ENCODE measurements around the gene C2CD3.

GRCh38 chr11:74010306-74011300, 160.2 kb downstream of the C2CD3 start:
- TF ChIP-seq, protein P1, sequence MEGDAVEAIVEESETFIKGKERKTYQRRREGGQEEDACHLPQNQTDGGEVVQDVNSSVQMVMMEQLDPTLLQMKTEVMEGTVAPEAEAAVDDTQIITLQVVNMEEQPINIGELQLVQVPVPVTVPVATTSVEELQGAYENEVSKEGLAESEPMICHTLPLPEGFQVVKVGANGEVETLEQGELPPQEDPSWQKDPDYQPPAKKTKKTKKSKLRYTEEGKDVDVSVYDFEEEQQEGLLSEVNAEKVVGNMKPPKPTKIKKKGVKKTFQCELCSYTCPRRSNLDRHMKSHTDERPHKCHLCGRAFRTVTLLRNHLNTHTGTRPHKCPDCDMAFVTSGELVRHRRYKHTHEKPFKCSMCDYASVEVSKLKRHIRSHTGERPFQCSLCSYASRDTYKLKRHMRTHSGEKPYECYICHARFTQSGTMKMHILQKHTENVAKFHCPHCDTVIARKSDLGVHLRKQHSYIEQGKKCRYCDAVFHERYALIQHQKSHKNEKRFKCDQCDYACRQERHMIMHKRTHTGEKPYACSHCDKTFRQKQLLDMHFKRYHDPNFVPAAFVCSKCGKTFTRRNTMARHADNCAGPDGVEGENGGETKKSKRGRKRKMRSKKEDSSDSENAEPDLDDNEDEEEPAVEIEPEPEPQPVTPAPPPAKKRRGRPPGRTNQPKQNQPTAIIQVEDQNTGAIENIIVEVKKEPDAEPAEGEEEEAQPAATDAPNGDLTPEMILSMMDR (IDR thresholded peaks at IDR 0.05 in 2 of 3, conservative IDR thresholded peaks at IDR 0.05 in 1 of 3; ENCODE audit: insufficient read depth in 2 of 3, low read depth in 1 of 3, low read length in 3 of 3) = peak; percentile 2 to 13 (median 11); a peak in 1 of 6 replicates
- TF ChIP-seq SMC3 (conservative IDR thresholded peaks at IDR 0.05; ENCODE audit: insufficient read depth, low read depth, low read length) (0 out of 2 replicates have a peak, but pooled peaks have one; percentile 6), SIN3A (IDR thresholded peaks at IDR 0.05; ENCODE audit: borderline replicate concordance in 2 of 2, control insufficient read depth in 1 of 2, low read depth in 2 of 2, low read length in 2 of 2) (no peak), REST (IDR thresholded peaks at IDR 0.05; ENCODE audit: borderline replicate concordance) (no peak), REST (CRISPR knock-in tag; IDR thresholded peaks at IDR 0.05; ENCODE audit: low read depth) (no peak), MXI1 (IDR thresholded peaks at IDR 0.05; ENCODE audit: low read depth, low read length) (no peak), RAD21 (CRISPR knock-in tag; conservative IDR thresholded peaks at IDR 0.05 in 1 of 2, IDR thresholded peaks at IDR 0.05 in 1 of 2) (peak in 1 of 2 experiments; percentile 21; a peak in 1 of 4 replicates), RFX1 (IDR thresholded peaks at IDR 0.05) (no peak)
